Ammon's horn (tissue), 1 donor: ENCODE measurements around the gene MEOX2.

Experiments
- DNase-seq: peaks from one replicate; pipeline ENCODE4 v3.0.0-alpha.2; 2016; ENCODE audit warnings: low spot score

The MEOX2 gene

GRCh38 chr7:15686295-15686956, at the start of gene MEOX2:
TSS of gene MEOX2 (minus strand) at chr7:15686683. CDS start at chr7:15686402, 281 bp downstream.
- no peak for DNase-seq

- no peak for DNase-seq
These were observed 43.3 kb upstream of the MEOX2 start for GRCh38 chr7:15729746-15730145.

- no peak for DNase-seq
These were observed 38.6 kb upstream of the MEOX2 start for GRCh38 chr7:15725051-15725450.

GRCh38 chr7:15723841-15724240, 37.4 kb upstream of the MEOX2 start:
- DNase-seq = no peak

GRCh38 chr7:15720849-15721471, 34.5 kb upstream of the MEOX2 start:
- peak; percentile 44 for DNase-seq

GRCh38 chr7:15719311-15719710, 32.8 kb upstream of the MEOX2 start:
- no peak for DNase-seq

GRCh38 chr7:15715435-15715834, 29.0 kb upstream of the MEOX2 start:
- no peak for DNase-seq

- no peak for DNase-seq
These were observed 23.5 kb upstream of the MEOX2 start for GRCh38 chr7:15709978-15710377.

- DNase-seq = no peak
These were observed 21.1 kb upstream of the MEOX2 start for GRCh38 chr7:15707570-15707969.

GRCh38 chr7:15703732-15704131, 17.2 kb upstream of the MEOX2 start:
- DNase-seq = no peak

- DNase-seq = no peak
These were observed 6.1 kb upstream of the MEOX2 start for GRCh38 chr7:15692501-15693020.

- no peak for DNase-seq
These were observed 2.4 kb upstream of the MEOX2 start for GRCh38 chr7:15688911-15689310.

- DNase-seq = no peak
These were observed 1.8 kb upstream of the MEOX2 start for GRCh38 chr7:15688279-15688626.

GRCh38 chr7:15687546-15688278, 1.2 kb upstream of the MEOX2 start:
- DNase-seq = peak; percentile 30

- DNase-seq = no peak
These were observed 568 bp upstream of the MEOX2 start for GRCh38 chr7:15686957-15687545.

GRCh38 chr7:15685358-15686294, 857 bp downstream of the MEOX2 start:
- DNase-seq = no peak

- no peak for DNase-seq
These were observed 1.6 kb downstream of the MEOX2 start for GRCh38 chr7:15684871-15685270.

- DNase-seq = no peak
These were observed 2.2 kb downstream of the MEOX2 start for GRCh38 chr7:15684111-15684800.

GRCh38 chr7:15682751-15683245, 3.7 kb downstream of the MEOX2 start:
- no peak for DNase-seq

GRCh38 chr7:15682111-15682510, 4.4 kb downstream of the MEOX2 start:
- no peak for DNase-seq

GRCh38 chr7:15681631-15682030, 4.9 kb downstream of the MEOX2 start:
- DNase-seq = no peak
